ENCODE measurements around the gene MAPK14. TPM values are rescaled to one million over a fixed set of nuclear protein-coding genes. Genes with fewer than 3 reads are reported as not detected.

The MAPK14 gene
- total and polyA plus RNA-seq, 9 of the 15 experiments (the other 6 are each of a cell fraction or from before 2014, with no cell fraction given): 8.8 to 62.7 (median 35.5) TPM

DNA sequence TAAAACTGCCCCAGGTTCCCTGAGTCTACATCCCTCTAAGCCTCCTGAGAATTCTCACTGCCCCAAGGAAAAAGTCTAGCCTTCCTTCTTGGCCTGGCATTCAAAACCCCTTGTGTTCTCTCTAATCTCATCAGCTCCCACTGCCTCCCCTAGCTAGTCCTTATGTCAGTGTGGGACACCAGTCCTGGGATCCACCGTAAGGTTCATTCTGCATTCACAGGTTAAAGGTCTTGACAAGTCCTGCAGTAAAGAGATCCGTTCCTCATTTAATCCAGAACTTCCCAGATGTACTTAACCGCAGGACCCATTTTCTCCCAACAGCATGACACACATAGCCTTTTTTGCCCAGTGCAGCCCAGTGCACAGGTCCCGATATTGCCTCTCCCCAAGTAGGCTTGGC is 114.4 kb downstream of the MAPK14 start:
- H3K27me3 ChIP-seq (ENCODE audit: control insufficient read depth in 2 of 2, insufficient read depth in 2 of 2, low read length in 2 of 2): peaks cover 7 to 18% of the 10 kb centered on the region in 2 experiments
- no TSS peak for BruUV-seq (replicated peaks)
- H4K20me1 ChIP-seq (replicated peaks; ENCODE audit: control insufficient read depth, insufficient read depth, low read length): 0 out of 2 replicates have a peak, but pooled peaks cover 4% of the 10 kb centered on the region
- WGBS (ENCODE audit: insufficient coverage, low coverage, missing lambda C conversion rate): 57% methylated on average over 4 of the region's 4 CpGs
- no peak overlapping the region for H3K27ac ChIP-seq (ENCODE audit: extremely low read depth, low read depth, low read length)
- no peak for FAIRE-seq
- H3K4me3 ChIP-seq: no peak overlapping the region
- ATAC-seq: no peak
- H3K9ac ChIP-seq (ENCODE audit: insufficient read depth in 1 of 2, low read depth in 2 of 2, low read length in 2 of 2): no peak overlapping the region
- H3K9me1 ChIP-seq (ENCODE audit: control insufficient read depth, insufficient read depth, low read length): no peaks in the 10 kb centered on the region
- intact Hi-C loops (cut with micrococcal nuclease): no loop called here
- no peak overlapping the region for H2AFZ ChIP-seq (ENCODE audit: low read depth, low read length)
- CTCF ChIA-PET (ENCODE audit: low intra/inter-chr PET ratio): no interaction called here
- H3K4me2 ChIP-seq (ENCODE audit: insufficient read depth, low read length): no peak overlapping the region
- H3K36me3 ChIP-seq (ENCODE audit: control insufficient read depth, insufficient read depth, low read length): no peaks in the 10 kb centered on the region
- no peaks in the 10 kb centered on the region for H3K9me3 ChIP-seq (replicated peaks; ENCODE audit: control insufficient read depth, insufficient read depth, low read depth, low read length)
- peaks cover 6 to 7% of the 10 kb centered on the region in 2 experiments; a peak in 4 of 5 replicates for H3K4me1 ChIP-seq (replicated peaks in 1 of 2; ENCODE audit: control insufficient read depth in 2 of 2, insufficient read depth in 2 of 2, low read length in 2 of 2)
- TF ChIP-seq ZNF239 (CRISPR knock-in tag; IDR thresholded peaks at IDR 0.05): peak; percentile 90
- no peak for TF ChIP-seq EHMT2 (IDR thresholded peaks at IDR 0.05)
- POLR2A ChIA-PET: no interaction called here
- in situ Hi-C loops (cut with MboI): no loop called here
- no peaks in the 10 kb centered on the region for H3K79me2 ChIP-seq (ENCODE audit: control insufficient read depth, insufficient read depth, low read length)
- DNase-seq (ENCODE audit: extremely low read depth in 1 of 4, low spot score in 3 of 4): peak in 1 of 4 experiments; percentile 2

DNA sequence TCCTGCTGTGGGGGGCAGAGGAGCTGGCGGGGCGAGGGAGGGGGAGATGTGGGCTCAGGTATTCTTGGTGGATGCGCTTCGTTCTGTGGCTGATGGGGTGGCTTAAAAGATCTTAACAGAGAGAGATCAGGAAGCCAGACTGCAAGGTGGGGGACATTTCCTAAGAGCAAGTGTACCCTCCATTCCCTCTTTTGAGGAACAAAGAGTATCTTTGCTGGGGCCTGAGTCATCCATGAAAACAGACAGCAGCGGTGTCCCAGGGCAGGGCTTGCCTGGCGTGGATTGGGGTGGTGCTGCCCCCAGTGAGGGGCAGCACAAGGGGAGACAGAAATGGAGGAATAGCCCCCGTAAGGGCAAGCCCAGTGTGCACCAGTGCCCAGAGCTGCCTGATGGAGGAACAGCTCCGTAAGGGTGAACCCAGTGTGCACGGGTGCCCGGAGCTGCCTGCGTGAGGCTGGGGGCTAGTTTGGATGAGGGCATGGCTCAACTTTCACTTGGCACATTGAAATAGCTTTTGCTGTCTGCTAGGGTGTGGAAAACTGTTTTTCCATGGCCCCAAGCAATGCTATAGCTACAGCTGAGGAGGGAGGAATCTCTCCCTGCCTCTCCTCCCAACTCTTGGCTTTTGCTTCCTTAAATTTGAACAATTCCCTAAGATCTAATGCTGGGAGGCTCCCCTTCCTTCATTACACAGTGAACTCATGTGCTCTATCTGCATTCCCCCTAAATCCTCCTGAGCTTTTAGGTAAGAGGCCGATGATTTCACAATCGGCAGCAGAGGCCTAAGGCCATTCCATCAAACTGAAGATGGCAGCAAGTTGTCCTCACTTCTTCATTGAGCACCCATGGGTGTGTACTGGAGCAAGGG is 115.6 kb downstream of the MAPK14 start:
- TF ChIP-seq ZFX (CRISPR knock-in tag; IDR thresholded peaks at IDR 0.05) (no peak), CEBPB (tag; IDR thresholded peaks at IDR 0.05) (peak; percentile 75), THRAP3 (IDR thresholded peaks at IDR 0.05; ENCODE audit: borderline replicate concordance) (no peak), DDX20 (tag; IDR thresholded peaks at IDR 0.05; ENCODE audit: low read depth) (no peak), ZNF785 (CRISPR knock-in tag; IDR thresholded peaks at IDR 0.05) (no peak), ZNF830 (CRISPR knock-in tag; IDR thresholded peaks at IDR 0.05) (no peak), IFI16 (CRISPR knock-in tag; IDR thresholded peaks at IDR 0.05) (no peak), PHF8 (IDR thresholded peaks at IDR 0.05; ENCODE audit: borderline replicate concordance, low read length) (no peak)
- Histone ChIP-seq H3K4me3 (no peak overlapping the region), H3K9me1 (ENCODE audit: control insufficient read depth, insufficient read depth, low read length) (no peaks in the 10 kb centered on the region), H3K27me3 (ENCODE audit: control insufficient read depth in 2 of 2, insufficient read depth in 2 of 2, low read length in 2 of 2) (peaks cover 11 to 24% of the 10 kb centered on the region in 2 experiments), H4K20me1 (replicated peaks; ENCODE audit: control insufficient read depth, insufficient read depth, low read length) (0 out of 2 replicates have a peak, but pooled peaks cover 4% of the 10 kb centered on the region), H3K9ac (ENCODE audit: insufficient read depth in 1 of 2, low read depth in 2 of 2, low read length in 2 of 2) (0 out of 4 replicates have a peak overlapping the region, but pooled peaks of 1 of the 2 experiments have one; percentile 36), H3K4me1 (replicated peaks in 1 of 2; ENCODE audit: control insufficient read depth in 2 of 2, insufficient read depth in 2 of 2, low read length in 2 of 2) (peaks cover 6 to 7% of the 10 kb centered on the region in 2 experiments; a peak in 4 of 5 replicates), H3K79me2 (ENCODE audit: control insufficient read depth, insufficient read depth, low read length) (no peaks in the 10 kb centered on the region), H3K4me2 (ENCODE audit: insufficient read depth, low read length) (no peak overlapping the region), H3K9me3 (replicated peaks; ENCODE audit: control insufficient read depth, insufficient read depth, low read depth, low read length) (no peaks in the 10 kb centered on the region), H2AFZ (ENCODE audit: low read depth, low read length) (no peak overlapping the region), H3K36me3 (ENCODE audit: control insufficient read depth, insufficient read depth, low read length) (no peaks in the 10 kb centered on the region), H3K27ac (ENCODE audit: extremely low read depth, low read depth, low read length) (no peak overlapping the region)
- DNase-seq (ENCODE audit: extremely low read depth in 1 of 4, low spot score in 3 of 4): peak in 1 of 4 experiments; percentile 1
- no TSS peak for BruUV-seq (replicated peaks)
- in situ Hi-C loops (cut with MboI) (no loop called here), intact Hi-C loops (cut with micrococcal nuclease) (no loop called here)
- CTCF ChIA-PET (ENCODE audit: low intra/inter-chr PET ratio): no interaction called here
- POLR2A ChIA-PET: interaction anchor here (0.6 kb wide), 1 partner anchor 27 kb away, joined by 3 read pairs; no protein-coding TSS in a partner anchor
- no peak for ATAC-seq
- 34% methylated on average over 9 of the region's 13 CpGs for WGBS (ENCODE audit: insufficient coverage, low coverage, missing lambda C conversion rate)
- FAIRE-seq: no peak
